HG03520 (cell line): Measurements from ENCODE around the gene XRCC6.
A peak's percentile ranks its signal among the peaks of the same experiment; 100 is the strongest.
"Not testable (repeated sequence)": the region's sequence is repeated elsewhere in the genome, so short reads cannot be mapped to it uniquely, and the experiment has no call there.

ENCODE experiments used
- ATAC-seq: cut with Tn5 transposase; IDR thresholded peaks from one replicate; pipeline ENCODE4 v1.9.1; 2021; ENCODE audit warnings: mild to moderate bottlenecking, moderate library complexity; ENCODE audit not compliant: unreplicated experiment

XRCC6 gene

GRCh38 chr22:41648432-41648831 is 27.3 kb downstream of the XRCC6 start:
- ATAC-seq = no peak

- ATAC-seq = no peak
These were observed 29.1 kb downstream of the XRCC6 start for GRCh38 chr22:41650229-41650628.

GRCh38 chr22:41650821-41651220 is 29.7 kb downstream of the XRCC6 start:
- ATAC-seq = no peak

- ATAC-seq = no peak
These were observed 33.2 kb downstream of the XRCC6 start for GRCh38 chr22:41654322-41654721.

- no peak for ATAC-seq
These were observed 35.5 kb downstream of the XRCC6 start for GRCh38 chr22:41656556-41656955.

GRCh38 chr22:41657709-41658108 is 36.6 kb downstream of the XRCC6 start:
- no peak for ATAC-seq

GRCh38 chr22:41658869-41659268 is 37.8 kb downstream of the XRCC6 start:
- ATAC-seq = no peak

- ATAC-seq = no peak
These were observed 38.8 kb downstream of the XRCC6 start for GRCh38 chr22:41659941-41660340.

- no peak for ATAC-seq
These were observed 39.3 kb downstream of the XRCC6 start for GRCh38 chr22:41660416-41660815.

GRCh38 chr22:41661088-41661487 is 40.0 kb downstream of the XRCC6 start:
- no peak for ATAC-seq

GRCh38 chr22:41661713-41662112 is 40.6 kb downstream of the XRCC6 start:
- ATAC-seq = no peak

GRCh38 chr22:41663594-41663993 is 42.5 kb downstream of the XRCC6 start:
- ATAC-seq = not testable (repeated sequence)

GRCh38 chr22:41664490-41664889 is 43.4 kb downstream of the XRCC6 start:
- ATAC-seq = no peak

GRCh38 chr22:41664951-41665350 is 43.9 kb downstream of the XRCC6 start:
- no peak for ATAC-seq

- no peak for ATAC-seq
These were observed 48.1 kb downstream of the XRCC6 start for GRCh38 chr22:41668971-41669911.

GRCh38 chr22:41672096-41672495 is 51.0 kb downstream of the XRCC6 start:
- not testable (repeated sequence) for ATAC-seq

GRCh38 chr22:41672780-41673509 is 51.9 kb downstream of the XRCC6 start:
- ATAC-seq = no peak

- ATAC-seq = no peak
These were observed 53.8 kb downstream of the XRCC6 start for GRCh38 chr22:41674846-41675340.

GRCh38 chr22:41676134-41676533 is 55.0 kb downstream of the XRCC6 start:
- ATAC-seq = no peak

GRCh38 chr22:41681616-41682015 is 60.5 kb downstream of the XRCC6 start:
- no peak for ATAC-seq

- ATAC-seq = peak; percentile 76
These were observed 61.1 kb downstream of the XRCC6 start for GRCh38 chr22:41682033-41682807.
